ENCODE measurements around the gene MYBPC2.

DNA sequence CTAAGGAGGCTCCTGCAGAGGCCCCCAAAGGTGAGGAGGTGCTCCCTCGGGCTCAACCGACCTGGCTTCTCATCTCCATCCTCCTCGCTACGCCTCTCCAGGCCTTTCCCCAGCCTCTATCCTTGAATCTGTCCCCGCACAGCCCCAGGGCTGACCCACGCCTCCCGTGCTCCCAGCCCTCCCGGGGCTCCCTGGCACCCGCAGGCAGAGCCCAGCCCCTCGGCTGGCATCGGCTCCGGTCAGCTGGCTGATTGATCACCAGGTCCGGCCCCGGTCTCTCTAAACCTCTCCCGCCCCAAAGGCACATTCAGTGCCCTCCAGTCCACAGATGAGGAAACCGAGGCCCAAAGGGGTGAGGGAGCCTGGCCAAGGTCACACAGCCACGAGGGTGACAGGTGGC lies 2.5 kb downstream of the MYBPC2 start:
- TF ChIP-seq, protein P1, sequence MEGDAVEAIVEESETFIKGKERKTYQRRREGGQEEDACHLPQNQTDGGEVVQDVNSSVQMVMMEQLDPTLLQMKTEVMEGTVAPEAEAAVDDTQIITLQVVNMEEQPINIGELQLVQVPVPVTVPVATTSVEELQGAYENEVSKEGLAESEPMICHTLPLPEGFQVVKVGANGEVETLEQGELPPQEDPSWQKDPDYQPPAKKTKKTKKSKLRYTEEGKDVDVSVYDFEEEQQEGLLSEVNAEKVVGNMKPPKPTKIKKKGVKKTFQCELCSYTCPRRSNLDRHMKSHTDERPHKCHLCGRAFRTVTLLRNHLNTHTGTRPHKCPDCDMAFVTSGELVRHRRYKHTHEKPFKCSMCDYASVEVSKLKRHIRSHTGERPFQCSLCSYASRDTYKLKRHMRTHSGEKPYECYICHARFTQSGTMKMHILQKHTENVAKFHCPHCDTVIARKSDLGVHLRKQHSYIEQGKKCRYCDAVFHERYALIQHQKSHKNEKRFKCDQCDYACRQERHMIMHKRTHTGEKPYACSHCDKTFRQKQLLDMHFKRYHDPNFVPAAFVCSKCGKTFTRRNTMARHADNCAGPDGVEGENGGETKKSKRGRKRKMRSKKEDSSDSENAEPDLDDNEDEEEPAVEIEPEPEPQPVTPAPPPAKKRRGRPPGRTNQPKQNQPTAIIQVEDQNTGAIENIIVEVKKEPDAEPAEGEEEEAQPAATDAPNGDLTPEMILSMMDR (conservative IDR thresholded peaks at IDR 0.05; ENCODE audit: low read depth, low read length) = no peak
- TF ChIP-seq USF2 (IDR thresholded peaks at IDR 0.05; ENCODE audit: low read depth, low read length) (no peak), CEBPB (IDR thresholded peaks at IDR 0.05; ENCODE audit: low read depth, low read length) (no peak), RAD21 (IDR thresholded peaks at IDR 0.05; ENCODE audit: low read length) (no peak), POLR2A (IDR thresholded peaks at IDR 0.05; ENCODE audit: low read depth, low read length) (no peak), RFX5 (IDR thresholded peaks at IDR 0.05; ENCODE audit: low read depth, low read length) (no peak), MAFK (IDR thresholded peaks at IDR 0.05; ENCODE audit: low read depth, low read length) (no peak)
